ENCODE results near the gene C1QL1.

- no peak for TF ChIP-seq CEBPB (IDR thresholded peaks at IDR 0.05)
- TF ChIP-seq EP300 (IDR thresholded peaks at IDR 0.05; ENCODE audit: borderline replicate concordance): no peak
- TF ChIP-seq, protein P1, sequence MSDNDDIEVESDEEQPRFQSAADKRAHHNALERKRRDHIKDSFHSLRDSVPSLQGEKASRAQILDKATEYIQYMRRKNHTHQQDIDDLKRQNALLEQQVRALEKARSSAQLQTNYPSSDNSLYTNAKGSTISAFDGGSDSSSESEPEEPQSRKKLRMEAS (IDR thresholded peaks at IDR 0.05): no peak
Observed at GRCh38 chr17:44933824-44934744, 34.0 kb downstream of the C1QL1 start.

All from Ishikawa (cell line).